ENCODE measurements around the gene WDR36. TPM values are rescaled to one million over a fixed set of nuclear protein-coding genes. Genes with fewer than 3 reads are reported as not detected.

Gene WDR36
- total and polyA plus RNA-seq, 2 of the 13 experiments (the other 11 are each of a cell fraction or from before 2014, with no cell fraction given), result 18.2 to 40.6 TPM

GRCh38 chr5:111068213-111068612 lies 23.9 kb upstream of the WDR36 start:
- peaks cover 12% of the 10 kb centered on the region for H3K4me1 ChIP-seq (ENCODE audit: insufficient read depth, low read length)
- ChIA-PET CTCF (ENCODE audit: low intra/inter-chr PET ratio, low total read pairs) (no interaction called here), POLR2A (no interaction called here)
- H3K79me2 ChIP-seq (ENCODE audit: insufficient read depth, low read length), result no peaks in the 10 kb centered on the region
- no TSS peak for BruUV-seq (replicated peaks)
- peaks cover 0 to 39% of the 10 kb centered on the region in 2 experiments for H3K27me3 ChIP-seq (ENCODE audit: control insufficient read depth in 1 of 2, insufficient read depth in 2 of 2, low read length in 2 of 2)
- H3K27ac ChIP-seq (ENCODE audit: extremely low read length, insufficient read depth, low read length), result no peak overlapping the region
- FAIRE-seq (no peak), DNase-seq (ENCODE audit: low spot score) (no peak), ATAC-seq (no peak)
- H3K9ac ChIP-seq (ENCODE audit: insufficient read depth, low read depth, low read length), result no peak overlapping the region
- TF ChIP-seq, protein P1, sequence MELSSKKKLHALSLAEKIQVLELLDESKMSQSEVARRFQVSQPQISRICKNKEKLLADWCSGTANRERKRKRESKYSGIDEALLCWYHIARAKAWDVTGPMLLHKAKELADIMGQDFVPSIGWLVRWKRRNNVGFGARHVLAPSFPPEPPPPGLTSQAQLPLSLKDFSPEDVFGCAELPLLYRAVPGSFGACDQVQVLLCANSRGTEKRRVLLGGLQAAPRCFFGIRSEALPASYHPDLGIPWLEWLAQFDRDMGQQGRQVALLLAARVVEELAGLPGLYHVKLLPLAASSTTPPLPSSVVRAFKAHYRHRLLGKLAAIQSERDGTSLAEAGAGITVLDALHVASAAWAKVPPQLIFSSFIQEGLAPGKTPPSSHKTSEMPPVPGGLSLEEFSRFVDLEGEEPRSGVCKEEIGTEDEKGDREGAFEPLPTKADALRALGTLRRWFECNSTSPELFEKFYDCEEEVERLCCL (CRISPR knock-in tag; IDR thresholded peaks at IDR 0.05; ENCODE audit: borderline replicate concordance), result no peak
- no peak for TF ChIP-seq ZBTB7B (CRISPR knock-in tag; IDR thresholded peaks at IDR 0.05)
- TF ChIP-seq, protein P2, sequence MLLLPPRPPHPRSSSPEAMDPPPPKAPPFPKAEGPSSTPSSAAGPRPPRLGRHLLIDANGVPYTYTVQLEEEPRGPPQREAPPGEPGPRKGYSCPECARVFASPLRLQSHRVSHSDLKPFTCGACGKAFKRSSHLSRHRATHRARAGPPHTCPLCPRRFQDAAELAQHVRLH (CRISPR knock-in tag; IDR thresholded peaks at IDR 0.05; ENCODE audit: borderline replicate concordance, low read depth), result no peak
- TF ChIP-seq ZFP37 (CRISPR knock-in tag; IDR thresholded peaks at IDR 0.05; ENCODE audit: borderline replicate concordance), result no peak
- 0 out of 2 replicates have a peak, but pooled peaks have one; percentile 30 for TF ChIP-seq ATF7 (IDR thresholded peaks at IDR 0.05)
- no peak for TF ChIP-seq ATF7 (CRISPR knock-in tag; IDR thresholded peaks at IDR 0.05)
- no peak overlapping the region for H3K4me3 ChIP-seq (replicated peaks in 1 of 3; ENCODE audit: insufficient read depth in 1 of 3, low read depth in 2 of 3, low read length in 3 of 3)
- H3K4me2 ChIP-seq (ENCODE audit: low read depth, low read length), result no peak overlapping the region
- 0% methylated on average over 2 of the region's 2 CpGs for WGBS (ENCODE audit: low lambda C conversion rate)
- H2AFZ ChIP-seq (ENCODE audit: low read length), result no peak overlapping the region
- intact Hi-C loops (cut with micrococcal nuclease; ENCODE audit: unreplicated experiment) (loop anchor here (10.0 kb wide), 1 partner anchor 203 kb away; no protein-coding TSS in a partner anchor), in situ Hi-C loops (cut with HindIII; ENCODE audit: extremely low pct_ligation_motif_present, low pct_unique_long_range_greater_than_20kb) (loop anchor here (10.0 kb wide), 1 partner anchor 313 kb away; no protein-coding TSS in a partner anchor)
- no peaks in the 10 kb centered on the region for H4K20me1 ChIP-seq (ENCODE audit: insufficient read depth, low read length)
- H3K9me3 ChIP-seq (ENCODE audit: low read length), result no peaks in the 10 kb centered on the region
- H3K36me3 ChIP-seq (replicated peaks in 1 of 2; ENCODE audit: control insufficient read depth in 1 of 2, insufficient read depth in 2 of 2, low read length in 2 of 2), result no peaks in the 10 kb centered on the region

DNA sequence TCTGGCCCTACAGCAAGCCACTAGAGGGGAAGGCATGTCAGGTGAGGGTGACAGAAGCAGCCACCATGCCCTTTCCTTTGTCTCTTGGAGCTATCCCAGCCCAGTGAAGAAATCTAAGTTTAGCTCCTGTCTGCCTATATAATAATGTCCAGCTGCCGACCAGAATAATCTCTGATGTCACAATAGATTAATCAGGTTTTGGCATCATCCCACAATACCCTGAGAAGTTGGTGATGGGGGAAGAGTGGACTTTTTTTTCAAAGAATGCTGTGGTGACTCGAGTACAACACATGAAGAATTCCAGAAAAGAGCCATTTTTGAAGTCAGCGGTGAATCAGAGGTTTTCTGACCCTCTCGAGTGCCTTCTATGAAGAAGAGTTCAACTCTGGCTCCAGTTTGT lies 22.3 kb upstream of the WDR36 start:
- TF ChIP-seq, protein P3, sequence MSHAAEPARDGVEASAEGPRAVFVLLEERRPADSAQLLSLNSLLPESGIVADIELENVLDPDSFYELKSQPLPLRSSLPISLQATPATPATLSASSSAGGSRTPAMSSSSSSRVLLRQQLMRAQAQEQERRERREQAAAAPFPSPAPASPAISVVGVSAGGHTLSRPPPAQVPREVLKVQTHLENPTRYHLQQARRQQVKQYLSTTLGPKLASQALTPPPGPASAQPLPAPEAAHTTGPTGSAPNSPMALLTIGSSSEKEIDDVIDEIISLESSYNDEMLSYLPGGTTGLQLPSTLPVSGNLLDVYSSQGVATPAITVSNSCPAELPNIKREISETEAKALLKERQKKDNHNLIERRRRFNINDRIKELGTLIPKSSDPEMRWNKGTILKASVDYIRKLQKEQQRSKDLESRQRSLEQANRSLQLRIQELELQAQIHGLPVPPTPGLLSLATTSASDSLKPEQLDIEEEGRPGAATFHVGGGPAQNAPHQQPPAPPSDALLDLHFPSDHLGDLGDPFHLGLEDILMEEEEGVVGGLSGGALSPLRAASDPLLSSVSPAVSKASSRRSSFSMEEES (CRISPR knock-in tag; IDR thresholded peaks at IDR 0.05), result no peak
- TF ChIP-seq ZNF24 (IDR thresholded peaks at IDR 0.05), result no peak
- intact Hi-C loops (cut with micrococcal nuclease; ENCODE audit: unreplicated experiment), result loop anchor here (10.0 kb wide), 1 partner anchor 205 kb away; no protein-coding TSS in a partner anchor
- WGBS (ENCODE audit: low lambda C conversion rate), result 3% methylated on average over 4 of the region's 4 CpGs

More for the DNA sequence above, 22.3 kb upstream of the WDR36 start:
- H3K27ac ChIP-seq (ENCODE audit: extremely low read length, insufficient read depth, low read length), result no peak overlapping the region
- H3K9ac ChIP-seq (ENCODE audit: insufficient read depth, low read depth, low read length), result no peak overlapping the region
- H3K9me3 ChIP-seq (ENCODE audit: low read length), result no peaks in the 10 kb centered on the region
- FAIRE-seq (no peak), ATAC-seq (no peak), DNase-seq (ENCODE audit: low spot score) (no peak)
- H3K4me1 ChIP-seq (ENCODE audit: insufficient read depth, low read length), result peaks cover 18% of the 10 kb centered on the region
- H3K36me3 ChIP-seq (replicated peaks in 1 of 2; ENCODE audit: control insufficient read depth in 1 of 2, insufficient read depth in 2 of 2, low read length in 2 of 2), result no peaks in the 10 kb centered on the region
- no peak overlapping the region for H2AFZ ChIP-seq (ENCODE audit: low read length)
- peaks cover 0 to 50% of the 10 kb centered on the region in 2 experiments for H3K27me3 ChIP-seq (ENCODE audit: control insufficient read depth in 1 of 2, insufficient read depth in 2 of 2, low read length in 2 of 2)
- H3K4me3 ChIP-seq (replicated peaks in 1 of 3; ENCODE audit: insufficient read depth in 1 of 3, low read depth in 2 of 3, low read length in 3 of 3), result no peak overlapping the region
- no peak overlapping the region for H3K4me2 ChIP-seq (ENCODE audit: low read depth, low read length)
- H3K79me2 ChIP-seq (ENCODE audit: insufficient read depth, low read length), result no peaks in the 10 kb centered on the region
- no TSS peak for BruUV-seq (replicated peaks)
- H4K20me1 ChIP-seq (ENCODE audit: insufficient read depth, low read length), result no peaks in the 10 kb centered on the region
- in situ Hi-C loops (cut with HindIII; ENCODE audit: extremely low pct_ligation_motif_present, low pct_unique_long_range_greater_than_20kb), result loop anchor here (10.0 kb wide), 1 partner anchor 315 kb away; no protein-coding TSS in a partner anchor
- ChIA-PET CTCF (ENCODE audit: low intra/inter-chr PET ratio, low total read pairs) (no interaction called here), POLR2A (no interaction called here)
